ENCODE measurements around the gene MANEAL.
A peak's percentile ranks its signal among the peaks of the same experiment; 100 is the strongest.

Gene MANEAL

DNA sequence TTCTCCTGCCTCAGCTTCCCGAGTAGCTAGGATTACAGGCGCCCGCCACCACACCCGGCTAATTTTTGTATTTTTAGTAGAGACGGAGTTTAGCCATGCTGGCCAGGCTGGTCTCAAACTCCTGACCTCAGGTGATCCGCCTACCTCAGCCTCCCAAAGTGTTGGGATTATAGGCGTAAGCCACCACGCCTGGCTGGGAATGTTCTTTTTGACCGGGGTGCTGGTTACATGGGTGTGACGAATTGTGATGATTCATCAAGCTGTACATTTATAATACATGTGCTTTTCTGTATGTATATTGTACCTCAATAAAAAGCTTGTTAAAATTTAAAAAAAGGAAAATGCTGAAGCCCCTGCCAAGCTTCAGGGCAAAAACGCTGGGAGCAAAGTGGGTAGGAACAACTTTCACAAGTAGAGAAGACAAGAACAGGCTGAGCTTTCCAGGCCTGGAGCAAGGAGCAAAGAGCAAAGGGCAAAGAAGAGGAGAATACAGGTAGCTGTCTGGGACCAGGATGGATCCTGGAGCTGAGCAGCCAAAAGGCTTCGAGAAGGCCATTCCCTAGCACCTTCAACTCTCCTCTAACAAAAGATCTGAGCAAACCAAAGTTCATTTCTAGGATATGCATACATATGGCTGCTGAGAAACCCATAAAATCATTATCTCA, 34.9 kb downstream of the MANEAL start:
- no peak for DNase-seq (ENCODE audit: low read depth)

DNA sequence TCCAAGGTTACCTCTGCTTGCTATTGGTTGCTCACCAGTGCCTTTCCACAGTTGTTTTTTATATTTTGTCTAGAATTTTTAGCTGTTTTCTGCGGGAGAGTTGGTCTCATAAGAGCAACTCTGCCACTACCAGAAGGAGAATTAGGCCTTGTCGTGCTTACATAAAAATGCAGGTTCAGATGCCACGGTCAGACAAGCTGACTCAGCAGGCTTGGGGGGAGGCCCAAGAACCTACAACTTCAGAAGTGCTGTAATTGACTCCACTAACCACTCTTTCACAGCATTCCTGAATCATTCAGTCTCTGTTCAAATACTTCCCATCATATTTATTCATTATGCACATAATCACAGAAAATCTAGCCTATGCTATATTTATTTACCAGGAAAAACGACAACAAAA, 37.5 kb downstream of the MANEAL start:
- DNase-seq (ENCODE audit: low read depth) = no peak

DNA sequence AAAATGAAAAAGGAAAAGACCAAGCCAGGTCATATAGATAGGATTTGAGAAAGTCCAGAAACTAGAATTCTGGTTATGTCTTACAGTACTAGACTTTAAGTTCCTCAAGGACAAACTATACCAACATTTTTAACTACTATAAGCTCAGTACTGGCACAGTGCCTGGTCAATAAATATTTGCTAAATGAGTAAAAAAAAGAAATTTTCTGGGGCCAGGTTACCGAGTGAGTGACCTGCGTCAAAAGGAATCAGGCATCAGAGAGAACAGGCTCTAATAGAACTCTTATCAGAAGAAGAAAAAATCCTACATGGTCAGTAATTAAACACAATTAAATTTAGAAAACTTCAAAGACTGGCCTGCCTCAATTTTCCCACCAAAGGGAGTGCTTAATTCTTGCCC, 38.2 kb downstream of the MANEAL start:
- no peak for DNase-seq (ENCODE audit: low read depth)

DNA sequence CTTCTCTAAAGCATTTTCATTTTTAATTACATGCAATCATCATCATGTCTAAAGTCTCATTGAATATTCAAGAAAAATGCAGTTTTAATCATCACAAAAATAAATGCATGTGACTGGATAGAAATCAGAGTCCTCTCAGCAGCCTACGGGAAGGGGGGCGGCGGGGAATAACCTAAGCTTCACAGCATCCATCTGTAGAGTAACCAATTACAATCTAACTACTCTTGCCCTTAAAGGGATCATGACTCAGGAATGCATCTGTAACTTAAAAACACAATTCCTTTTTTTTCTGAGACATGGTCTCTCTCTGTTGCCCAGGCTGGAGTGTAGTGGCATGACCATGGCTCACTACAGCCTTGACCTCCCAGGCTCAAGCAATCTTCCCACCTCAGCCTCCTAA, 43.1 kb downstream of the MANEAL start:
- no peak for DNase-seq (ENCODE audit: low read depth)

DNA sequence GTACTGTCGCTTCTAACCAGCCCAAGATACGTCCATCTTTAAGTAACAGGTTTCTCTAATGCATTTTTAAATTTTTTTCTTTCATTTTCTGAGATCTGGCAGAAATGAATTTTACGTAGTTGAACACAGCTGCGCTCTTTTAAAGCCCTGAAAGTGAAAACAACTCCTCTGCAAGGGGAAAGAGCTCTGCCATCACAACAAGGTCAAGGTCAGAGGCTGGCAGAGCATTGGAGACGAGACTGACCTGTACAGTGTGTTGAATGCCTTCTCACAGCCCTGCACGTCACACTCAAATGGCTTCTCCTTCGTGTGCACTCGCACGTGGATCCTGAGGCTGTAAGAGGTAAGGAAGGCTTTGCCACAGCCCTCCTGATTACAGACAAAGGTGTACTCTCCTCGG, 46.0 kb downstream of the MANEAL start:
- no peak for DNase-seq (ENCODE audit: low read depth)

DNA sequence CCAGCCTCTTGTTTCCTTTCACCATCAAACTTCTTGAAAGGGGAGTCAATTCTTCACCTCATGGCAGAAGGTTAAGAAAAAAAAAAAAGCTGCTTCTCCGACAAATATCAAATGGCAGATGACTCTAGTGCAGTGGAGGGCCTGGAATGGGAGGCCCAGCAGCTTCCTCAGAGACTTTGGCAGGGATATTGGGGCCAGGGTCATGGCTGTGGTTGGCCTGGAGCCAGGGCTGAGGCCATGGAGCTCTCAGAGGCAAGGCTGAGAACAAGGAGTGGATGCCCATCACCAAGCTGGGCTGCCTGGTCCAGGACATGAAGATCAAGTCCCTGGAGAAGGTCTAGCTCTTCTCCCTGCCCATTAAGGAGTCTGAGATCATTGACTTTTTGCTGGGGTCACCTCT, 47.1 kb downstream of the MANEAL start:
- no peak for DNase-seq (ENCODE audit: low read depth)

DNA sequence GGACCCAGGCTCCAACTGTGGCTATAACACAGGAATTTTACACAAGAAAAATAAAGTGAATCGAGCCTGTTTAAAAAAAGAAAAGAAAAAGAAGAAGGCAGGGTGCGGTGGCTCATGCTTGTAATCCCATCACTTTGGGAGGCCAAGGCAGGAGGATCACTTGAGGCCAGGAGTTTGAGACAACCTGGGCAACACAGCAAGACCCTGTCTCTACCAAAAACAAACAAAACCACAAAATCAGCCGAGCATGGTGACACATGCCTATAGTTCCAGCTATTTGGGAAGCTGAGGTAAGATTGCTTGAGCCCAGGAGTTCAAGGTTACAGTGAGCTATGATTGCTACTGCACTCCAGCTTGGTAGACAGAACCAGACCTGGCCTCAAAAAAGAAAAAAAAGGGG, 48.0 kb downstream of the MANEAL start:
- no peak for DNase-seq (ENCODE audit: low read depth)

DNA sequence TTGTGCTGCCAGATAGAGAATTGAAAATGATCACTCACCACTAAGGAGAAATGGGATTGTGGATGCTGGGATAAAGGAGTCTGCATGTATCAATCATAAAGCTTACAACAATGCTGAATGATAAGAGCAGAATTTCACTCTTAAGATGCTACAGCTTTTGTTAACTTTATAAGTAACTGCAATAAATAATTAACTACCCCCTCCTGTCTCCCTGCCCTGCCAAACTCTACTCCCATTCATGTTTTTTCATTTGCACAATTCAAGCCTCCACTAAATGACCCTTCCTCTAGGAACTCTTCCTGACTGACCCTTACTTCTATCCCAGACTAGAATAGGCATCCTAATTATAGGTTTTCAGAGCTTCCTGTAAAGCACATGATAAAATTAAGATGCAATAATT, 50.9 kb downstream of the MANEAL start:
- no peak for DNase-seq (ENCODE audit: low read depth)

DNA sequence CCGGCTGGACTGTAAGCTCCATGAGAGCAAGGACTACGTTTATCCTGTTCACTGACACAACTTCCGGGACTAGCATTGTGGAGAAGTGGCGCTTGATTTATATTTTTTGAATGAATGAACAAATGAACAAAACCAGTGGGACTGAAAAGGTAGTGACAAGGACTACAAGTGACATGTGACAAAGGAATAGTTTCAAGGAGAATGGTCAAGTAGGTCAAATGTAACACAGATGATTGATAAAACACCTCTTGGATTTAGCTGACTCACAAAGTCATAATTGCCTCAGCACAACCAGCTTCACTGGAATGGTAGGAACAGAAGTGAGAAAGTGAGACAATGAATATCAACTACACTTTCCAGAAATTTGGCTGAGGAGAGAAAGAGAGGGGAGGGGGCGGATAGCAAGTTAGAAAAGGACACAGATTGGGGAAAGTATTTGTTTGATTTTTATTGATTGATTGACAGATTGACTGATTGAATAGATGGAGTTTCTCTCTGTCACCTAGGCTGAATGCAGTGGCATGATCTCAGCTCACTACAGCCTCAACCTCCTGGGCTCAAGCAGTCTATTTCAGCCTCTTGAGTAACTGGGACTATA, 51.5 kb downstream of the MANEAL start:
- no peak for DNase-seq (ENCODE audit: low read depth)

DNA sequence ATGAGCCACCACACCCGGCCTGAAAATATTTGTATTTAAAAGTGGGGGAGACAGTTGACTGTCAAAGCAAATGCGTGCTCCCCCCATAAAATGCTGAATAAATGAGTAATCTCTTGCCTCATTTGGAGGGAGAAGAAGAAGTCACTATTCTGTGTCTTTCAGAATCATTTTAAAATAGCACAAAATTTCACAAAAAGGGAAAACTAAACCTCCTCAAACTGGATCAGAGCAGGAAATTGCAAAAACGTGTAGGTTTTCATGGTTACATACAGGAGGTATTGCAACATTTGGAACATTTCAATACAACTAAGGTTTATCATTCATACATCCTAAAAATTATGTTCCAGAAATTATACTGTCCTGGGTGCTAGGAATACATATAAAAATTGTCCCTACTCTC, 52.1 kb downstream of the MANEAL start:
- no peak for DNase-seq (ENCODE audit: low read depth)

DNA sequence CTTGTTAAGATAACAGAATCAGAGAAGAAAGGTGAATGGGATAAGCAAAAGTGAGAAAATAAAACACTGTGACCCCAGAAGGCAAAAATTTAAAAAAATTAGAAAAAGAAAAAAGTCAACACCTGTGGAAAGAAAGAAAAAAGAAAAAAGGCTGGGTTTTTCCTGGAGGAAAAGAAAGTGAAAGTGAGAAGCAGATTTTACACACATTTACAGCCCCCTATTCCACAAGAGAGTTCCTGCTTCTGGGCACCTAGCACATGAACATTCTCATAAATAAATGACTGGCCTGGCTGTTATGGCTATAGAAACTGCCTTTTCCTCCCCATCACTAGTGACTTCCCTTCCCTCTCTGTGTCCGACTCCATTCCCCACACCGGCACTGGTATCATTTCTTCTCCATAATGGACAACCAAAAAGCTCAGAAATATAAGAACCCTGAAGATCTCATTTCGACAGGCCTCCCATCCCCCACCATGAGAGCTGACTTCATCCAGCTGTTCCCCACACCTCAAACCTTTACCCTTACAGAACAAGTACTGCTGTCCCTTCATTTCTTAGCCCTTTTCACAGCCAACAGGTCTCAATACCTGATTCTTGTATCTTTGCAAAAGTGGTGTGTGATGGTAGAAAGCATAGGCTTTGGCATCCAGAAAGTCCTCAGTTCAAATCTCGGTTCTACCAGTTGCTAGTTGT, 53.1 kb downstream of the MANEAL start:
- no peak for DNase-seq (ENCODE audit: low read depth)

DNA sequence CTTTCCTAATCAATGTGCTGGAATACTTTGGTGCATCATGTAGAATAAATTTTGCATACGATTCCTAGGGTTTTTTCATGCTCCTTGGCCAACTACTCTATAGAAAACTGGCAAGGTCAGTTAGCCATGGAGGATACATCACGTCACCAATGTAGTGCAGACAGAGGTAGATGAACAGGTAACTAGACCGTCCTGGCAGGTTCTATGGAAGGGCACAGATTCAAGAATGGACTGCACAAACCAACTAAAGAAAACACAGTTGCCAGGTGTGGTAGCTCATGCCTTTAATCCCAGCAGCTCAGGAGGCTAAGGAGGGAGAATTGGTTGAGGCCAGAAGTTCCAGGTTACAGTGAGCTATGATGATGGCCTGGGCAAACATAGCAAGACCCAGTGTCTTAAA, 55.8 kb downstream of the MANEAL start:
- no peak for DNase-seq (ENCODE audit: low read depth)

DNA sequence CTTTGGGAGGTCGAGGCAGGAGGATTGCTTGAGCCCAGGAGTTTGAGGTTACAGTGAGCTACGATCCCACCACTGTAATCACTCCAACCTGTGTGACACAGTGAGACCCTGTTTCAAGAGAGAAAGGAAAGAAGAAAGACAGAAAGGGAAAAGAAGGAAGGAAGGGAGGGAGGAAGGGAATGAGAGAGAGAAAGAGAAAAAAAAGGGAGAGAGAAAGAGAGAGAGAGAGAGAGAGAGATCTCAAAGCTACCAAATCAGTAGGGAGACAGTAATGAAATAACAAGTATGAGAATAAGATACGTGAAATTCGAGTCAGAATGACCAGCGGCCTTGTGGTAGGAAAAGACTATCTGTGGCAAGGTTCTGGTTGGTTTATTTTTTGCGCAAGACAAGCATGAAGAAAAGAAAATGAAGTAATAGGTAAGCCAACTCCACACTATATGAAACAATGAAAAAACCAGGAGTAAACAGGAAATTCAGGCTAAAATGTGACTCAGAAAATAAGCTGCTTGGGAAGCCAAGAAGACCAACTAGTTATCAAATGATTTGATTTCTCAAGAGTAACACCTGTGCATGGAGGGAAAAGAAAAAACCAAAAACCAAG, 56.8 kb downstream of the MANEAL start:
- DNase-seq (ENCODE audit: low read depth) = peak; percentile 81

All from amniotic epithelial cell (primary cell).